HG03196 (cell line): ENCODE results near the gene ETFB.
"Not testable (repeated sequence)": the region's sequence is repeated elsewhere in the genome, so short reads cannot be mapped to it uniquely, and the experiment has no call there.

Source experiments
- ATAC-seq: cut with Tn5 transposase; IDR thresholded peaks from one replicate; pipeline ENCODE4 v1.9.1; 2021; ENCODE audit not compliant: unreplicated experiment

Gene ETFB

DNA sequence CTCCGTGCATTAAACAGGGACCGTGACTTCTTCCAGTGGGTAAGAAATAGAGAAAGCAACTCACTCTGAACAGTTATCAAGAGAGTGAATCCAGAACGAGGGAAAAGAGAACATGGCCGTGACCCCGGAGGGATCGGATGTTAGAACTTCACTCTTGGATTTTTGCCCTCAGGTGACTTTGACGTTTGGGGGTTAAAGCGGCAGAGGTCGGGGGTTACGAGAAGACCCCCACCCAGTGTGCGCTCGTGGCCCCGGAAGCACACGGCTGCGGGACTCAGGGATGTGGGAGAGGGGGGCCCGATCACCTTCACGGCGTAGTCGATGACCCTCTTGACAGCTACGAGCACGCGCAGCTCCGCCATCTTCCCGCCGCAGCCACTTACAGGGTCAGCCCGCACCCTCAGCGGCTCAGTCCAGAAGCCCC is at the start of gene ETFB:
TSS of gene ETFB (minus strand) at position 424 of the 424 bp plus-strand sequence. CDS start at position 362, 62 bp downstream.
- ATAC-seq = no peak

DNA sequence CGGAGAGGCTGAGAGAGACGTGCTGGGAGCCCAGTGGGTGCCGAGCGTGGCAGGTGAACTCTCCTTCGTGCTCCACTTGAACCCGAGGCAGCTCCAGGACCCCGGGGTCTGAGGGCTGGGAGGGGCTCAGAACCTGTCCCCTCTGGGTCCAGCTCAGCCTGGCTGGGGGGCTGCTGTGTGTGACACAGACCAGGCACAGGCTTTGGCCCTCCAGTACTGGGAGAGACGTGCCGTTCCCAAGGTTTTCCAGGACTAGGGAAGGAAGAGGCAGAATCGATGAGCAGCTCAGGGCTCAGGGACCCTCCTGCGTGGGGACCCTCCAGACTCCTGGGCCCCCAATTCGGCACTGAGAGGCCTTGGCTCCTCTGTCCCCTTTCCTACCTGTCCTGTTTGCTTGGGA is 49.0 kb upstream of the ETFB start:
- no peak for ATAC-seq

DNA sequence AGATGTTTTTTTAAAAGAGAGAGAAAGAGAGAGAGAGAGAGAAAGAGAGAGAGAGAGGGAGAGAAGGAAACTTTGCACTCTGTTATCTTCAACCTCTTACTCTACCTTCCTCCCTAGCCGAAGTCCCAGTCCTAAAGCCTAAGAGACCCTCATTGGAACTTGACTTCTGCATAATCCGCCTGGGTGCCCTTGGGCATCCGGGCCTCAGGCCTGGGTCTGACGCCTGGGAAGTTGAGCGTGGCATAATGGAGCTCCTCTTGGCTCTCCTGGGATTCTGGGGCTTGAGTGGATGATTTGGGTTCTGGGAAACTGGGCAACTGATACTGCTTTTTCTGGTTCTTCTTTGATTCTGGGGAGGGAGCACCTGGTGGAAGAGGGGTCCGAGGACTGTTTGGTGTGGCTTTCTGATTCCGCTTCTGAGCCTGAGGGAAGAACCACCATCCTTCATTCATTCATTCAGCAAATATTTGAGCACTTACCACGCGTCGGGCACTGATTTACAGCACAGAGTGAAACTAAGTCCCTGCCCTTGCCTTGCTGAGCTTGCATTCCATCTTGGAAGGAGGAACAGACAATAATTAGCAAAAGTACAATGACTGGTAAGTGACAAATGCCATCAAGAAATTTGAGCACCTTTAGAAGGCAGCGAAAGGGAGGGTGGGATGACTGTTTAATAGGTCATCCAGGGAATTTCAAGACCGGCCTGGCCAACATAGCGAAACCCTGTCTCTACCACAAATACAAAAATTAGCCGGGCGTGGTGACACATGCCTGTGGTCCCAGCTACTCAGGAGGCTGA is 45.0 kb upstream of the ETFB start:
- no peak for ATAC-seq

DNA sequence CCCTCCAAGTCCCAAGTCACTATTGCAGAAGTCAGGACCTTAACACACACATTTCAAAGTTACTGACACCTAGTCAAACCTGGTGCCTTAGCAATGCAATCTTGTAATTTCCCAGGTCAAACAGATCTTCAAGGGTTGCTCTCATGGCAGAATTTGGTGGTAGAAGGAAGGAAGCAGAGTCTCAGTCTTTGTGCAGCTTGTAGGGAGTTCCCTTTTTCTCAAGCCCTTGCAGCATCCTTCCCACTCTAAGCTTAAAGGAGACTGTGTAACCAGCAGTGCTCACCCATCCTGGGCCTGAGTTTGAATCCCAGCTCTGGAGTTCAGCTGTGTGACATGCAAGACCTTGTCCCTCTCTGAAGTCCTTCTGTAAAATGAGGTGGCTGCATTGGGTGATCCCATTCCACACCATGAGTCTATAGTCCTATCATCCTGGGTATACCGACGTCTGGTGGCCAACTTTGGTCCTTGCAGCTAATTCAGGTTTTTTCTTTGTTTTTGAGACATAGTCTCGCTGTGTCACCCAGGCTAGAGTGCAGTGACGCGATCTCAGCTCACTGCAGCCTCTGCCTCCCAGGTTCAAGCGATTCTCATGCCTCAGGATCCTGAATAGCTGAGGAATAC is 41.4 kb upstream of the ETFB start:
- no peak for ATAC-seq

DNA sequence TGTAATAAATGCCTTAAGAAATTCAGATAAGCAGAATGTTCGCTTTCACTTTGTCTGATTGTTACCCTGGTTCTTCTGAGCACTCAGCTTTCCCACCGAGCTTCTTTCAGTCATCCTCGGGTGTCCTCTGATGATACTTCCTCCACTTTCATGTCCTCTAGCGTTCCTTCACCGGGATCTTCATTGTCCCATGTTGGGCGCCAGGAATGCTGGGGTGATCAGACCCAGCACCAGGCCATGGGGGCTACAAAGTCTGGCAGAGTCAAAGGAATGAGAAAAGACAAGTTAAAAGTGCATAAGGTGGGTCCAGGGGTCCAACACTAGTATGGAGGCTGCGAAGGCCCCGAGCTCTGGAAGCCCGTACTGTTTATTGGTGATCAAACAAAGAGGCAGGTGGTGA is 35.9 kb upstream of the ETFB start:
- ATAC-seq = no peak

DNA sequence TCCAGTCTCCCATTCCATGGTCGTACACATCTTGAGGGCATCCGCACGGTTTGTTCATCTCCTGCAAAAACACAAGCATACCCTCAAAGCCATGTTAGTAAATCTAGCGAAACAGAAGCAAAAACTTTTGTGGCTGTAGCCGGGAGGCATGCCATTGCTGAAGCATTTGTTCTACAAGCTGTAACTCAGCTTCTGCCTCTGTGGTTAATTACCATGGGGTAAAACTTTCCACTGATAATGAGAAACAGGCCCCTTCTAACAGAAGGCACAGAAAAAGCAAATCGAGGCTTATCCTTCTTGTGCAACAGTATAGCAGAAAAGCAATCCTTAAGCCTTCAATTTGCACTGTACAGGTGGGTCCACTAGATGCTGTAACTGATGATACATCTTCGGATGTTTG is 33.7 kb upstream of the ETFB start:
- not testable (repeated sequence) for ATAC-seq

DNA sequence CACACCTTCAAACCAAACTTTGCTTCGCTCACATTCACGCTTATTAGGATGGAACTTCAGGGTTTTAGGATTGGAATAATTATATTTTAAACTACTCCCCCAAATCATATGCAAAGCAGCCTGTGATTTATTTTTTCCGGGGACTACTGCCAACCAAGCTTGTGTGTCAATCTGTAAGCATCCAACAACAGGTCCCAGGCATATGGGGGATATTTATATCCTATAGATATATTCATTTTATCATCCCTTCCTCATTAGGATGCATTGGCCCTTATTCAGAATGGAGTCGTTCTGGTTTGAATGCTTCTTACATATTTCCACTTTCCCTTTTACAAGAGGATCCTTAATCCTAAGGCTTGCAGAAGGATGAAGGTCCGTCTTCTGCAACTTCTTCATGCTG is 33.0 kb upstream of the ETFB start:
- no peak for ATAC-seq

DNA sequence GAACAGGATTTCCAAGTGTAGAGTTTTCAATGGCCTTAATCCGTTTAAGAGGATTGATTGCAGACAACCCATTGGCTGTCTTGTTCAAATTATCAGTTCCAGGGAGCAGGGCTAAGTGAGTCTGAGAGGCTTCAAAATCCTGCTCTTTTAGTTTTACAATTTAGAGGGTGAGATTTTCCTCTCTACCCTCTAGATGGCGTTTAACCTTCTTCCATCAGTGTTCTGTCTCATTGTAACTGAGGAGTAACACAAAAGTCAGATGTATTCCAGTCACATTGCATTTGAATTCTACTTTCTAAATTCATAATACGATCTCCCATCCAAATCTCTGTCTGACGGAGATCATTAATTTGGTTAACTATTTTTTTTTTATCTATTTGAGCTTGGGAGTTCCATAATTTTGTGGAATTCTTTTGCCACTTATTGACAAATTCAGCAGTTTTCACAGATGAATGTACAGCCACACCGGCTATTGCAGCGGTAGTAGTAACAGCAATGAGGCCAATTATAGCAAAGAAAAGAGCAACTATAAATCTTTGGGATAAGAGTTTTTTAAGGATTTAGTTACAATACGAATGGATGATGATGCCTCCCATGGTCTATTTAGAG is 32.0 kb upstream of the ETFB start:
- ATAC-seq = no peak

DNA sequence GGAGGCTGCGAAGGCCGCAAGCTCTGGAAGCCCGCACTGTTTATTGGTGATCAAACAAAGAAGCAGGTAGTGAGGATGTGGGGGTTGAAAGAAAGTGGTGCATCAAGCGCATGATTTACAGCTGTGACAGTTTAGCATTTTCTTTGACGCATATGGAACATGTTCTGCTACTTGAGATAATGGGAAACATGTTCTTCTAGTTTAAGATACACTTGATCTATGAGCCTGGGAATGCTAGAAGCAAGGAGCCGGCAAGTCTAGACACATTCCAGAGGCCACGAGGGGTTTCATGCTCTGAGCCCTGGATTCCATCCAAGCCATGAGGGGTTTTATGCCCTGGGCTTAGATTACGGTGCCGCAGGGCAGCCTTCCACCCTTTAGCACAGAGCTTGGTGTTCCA is 31.3 kb upstream of the ETFB start:
- not testable (repeated sequence) for ATAC-seq

DNA sequence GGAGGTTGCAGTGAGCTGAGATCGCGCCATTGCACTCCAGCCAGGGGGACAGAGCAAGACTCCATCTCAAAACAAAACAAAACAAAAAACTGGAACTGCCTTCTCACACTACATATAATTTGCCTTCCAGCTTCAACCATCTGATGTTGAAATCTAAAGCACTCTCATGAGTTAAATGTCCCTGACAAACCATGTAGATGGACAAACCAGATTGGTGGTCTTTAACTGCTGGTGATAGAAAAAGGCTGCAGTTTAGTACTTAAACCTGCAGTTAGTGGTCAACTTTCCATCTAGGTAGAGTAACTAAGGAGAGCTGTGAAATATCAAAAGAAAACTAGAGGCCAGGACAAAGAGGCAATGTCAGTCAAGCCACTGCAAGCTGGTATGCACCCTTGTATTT is 30.0 kb upstream of the ETFB start:
- ATAC-seq = no peak

DNA sequence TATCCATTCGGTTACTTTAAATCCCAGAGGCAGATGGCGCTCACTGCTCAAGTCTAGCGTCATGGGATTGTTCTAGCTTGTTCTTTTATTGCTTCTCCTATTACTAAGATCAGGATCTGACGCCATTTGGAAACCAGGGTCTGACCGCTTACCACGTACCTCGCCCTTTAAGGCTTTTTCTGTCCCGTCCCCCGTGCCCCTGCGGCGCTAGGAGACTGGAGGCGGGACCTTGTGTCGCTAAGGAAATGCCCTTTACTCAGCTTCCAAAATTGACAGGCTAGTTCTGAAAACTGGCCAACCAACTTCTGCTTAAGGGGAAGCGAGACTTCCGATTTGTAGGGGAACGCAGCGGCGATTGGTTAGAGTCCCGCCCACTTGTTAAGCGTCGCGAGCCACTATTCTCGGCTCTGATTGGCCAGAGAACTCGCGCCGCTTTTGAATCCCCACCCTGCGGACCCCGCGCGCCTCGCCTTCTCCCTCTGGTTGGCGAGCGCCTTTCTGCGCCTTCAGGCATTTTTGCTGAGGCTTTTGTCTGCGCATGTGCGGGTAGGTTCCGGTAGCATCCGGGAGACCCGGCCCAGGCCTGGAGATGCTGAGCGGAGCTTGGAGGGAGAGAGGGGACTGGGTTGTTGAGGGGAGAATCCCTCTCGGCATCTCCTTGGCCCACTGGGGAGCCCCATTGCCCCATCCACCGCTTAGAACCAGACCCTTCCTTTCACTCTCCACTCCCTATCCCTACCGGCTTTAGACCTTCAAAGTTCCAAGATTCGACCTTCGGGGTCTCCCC is 28.1 kb upstream of the ETFB start:
- peak; percentile 84 for ATAC-seq

DNA sequence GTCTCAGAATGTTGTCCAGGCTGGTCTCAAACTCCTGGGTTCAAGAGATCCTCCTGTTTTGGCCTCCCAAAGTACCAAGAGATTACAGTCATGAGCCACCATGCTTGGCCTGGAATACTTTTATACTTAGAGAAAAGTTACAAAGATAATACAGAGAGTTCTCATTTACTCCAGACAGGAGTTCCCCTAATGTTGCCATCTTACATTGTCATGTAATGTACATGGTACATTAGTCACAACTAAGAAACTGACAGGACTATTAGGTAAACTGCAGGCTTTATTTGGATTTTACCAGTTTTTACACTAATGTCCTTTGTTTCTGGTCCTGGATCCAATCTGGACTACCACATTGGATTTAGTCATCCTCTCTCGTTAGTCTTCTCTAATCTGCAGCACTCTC is 26.5 kb upstream of the ETFB start:
- no peak for ATAC-seq

DNA sequence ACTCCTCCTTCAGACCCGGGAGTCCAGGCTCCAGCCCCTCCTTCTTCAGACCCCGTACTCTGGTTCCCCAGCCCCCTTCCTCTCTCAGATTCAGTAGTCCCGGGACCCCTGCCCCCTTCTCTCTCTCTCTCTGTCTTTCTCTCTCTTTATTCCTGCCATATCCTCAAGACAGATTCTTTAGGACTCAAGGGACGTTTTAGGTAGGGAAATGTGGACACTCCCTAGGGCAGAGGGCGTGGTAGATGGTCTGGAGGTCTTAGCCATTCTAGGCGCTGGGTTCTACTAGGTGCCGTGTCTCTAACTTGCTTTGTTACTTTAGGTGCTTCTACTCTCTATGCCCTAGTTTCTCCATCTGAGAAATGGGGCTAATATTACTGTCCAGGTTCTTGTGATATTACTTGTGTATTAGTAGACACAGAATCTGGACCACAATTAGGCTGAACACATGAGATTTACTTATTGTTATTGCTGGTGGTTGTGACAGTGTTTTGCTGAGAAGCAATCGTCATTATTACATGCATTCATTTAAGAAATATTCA is 25.0 kb upstream of the ETFB start:
- ATAC-seq = no peak

DNA sequence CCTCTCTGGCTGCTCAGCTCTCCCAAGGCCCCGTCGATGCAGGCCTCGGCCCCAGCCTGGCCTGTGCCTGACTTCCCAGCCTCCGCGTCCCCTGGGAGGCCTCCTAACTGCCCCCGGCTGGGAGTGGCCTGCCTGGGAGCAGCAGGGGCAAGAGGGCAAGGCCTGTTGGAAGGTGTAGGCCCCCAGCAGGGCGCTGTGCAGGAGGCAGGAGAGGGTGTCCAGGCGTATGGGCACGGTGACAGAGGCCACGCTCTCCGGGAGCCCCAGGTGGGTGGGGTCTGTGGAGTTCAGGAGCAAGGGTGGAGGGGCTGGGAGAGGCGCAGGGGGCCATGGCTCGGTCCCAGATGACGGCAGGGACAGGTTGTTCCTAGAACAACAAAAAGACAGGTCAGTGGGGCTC is 23.0 kb upstream of the ETFB start:
- ATAC-seq = no peak

DNA sequence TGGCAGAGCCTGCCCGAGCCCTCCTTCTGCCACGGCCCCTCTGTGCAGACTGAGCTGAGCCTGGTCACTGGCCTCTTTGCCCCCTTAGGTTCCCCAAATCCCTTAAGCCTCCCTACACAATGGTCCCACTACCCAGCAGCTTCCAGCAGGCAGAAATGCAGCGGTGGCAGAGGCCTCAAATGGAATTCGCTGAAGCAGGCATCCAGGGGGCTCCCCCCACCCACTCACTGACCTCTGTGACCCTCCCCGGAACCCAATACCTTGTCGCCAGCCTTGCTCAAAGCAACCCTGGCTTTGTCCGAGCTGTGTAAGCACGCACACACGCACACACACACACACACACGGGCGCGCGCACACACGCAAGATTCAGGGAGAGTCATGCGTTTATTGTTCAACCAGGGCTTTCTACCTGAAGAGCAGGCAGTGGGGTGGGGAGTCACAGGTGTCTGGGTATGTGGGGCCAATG is 21.8 kb upstream of the ETFB start, which contains the start of gene LIM2:
TSS of gene LIM2 (minus strand) at position 51 of the 466 bp plus-strand sequence. CDS start 531 bp downstream, outside the sequence.
- ATAC-seq = no peak

DNA sequence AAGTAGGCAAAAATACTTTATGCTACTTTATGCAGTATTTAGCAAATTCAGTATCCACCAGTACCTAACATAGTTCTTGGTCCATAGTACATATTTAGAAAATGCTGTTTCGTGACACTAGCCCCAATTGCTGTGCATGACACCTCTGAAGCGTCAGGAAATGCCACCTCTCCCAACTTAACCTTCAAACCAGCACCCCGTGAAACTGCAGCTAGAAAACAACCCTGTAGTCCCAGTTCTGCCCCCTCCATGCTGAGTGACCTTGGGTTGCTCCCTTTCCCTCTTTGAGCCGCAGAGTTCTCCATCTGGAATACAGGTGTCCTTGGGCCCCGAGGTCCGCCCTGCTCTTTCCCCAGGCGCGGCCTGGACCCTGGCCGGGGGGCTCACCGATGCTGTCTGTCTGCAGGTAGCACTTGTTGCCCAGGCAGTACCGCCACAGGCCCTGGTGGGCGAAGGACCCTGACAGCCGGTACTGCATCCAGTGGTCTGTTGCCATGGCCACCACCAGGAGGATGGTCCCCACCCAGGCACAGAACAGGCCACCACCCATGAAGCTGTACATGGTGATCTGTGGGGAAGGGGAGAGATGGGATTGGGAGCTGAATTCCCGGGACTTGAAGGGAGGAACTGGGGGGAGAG is 20.8 kb upstream of the ETFB start:
- ATAC-seq = no peak

DNA sequence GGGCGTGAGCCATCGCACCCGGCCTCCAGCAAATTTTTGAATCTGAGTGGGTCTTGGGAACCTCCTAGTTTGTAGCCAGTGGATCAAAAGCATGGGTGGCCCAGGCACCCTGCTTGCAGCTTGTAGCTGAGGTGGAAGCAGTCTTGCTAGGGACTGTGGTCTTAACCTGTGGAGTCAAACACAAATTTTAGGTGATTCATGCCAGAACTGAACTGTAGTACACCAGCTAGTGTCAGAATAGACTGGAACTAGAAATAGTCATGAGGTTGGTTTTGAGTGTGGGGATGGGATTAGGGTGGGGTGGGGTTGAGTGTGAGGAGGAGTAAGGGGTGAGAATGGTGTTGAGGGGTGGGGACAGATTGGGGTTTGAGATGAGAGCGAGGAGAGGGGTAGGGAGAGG is 15.8 kb upstream of the ETFB start:
- no peak for ATAC-seq

DNA sequence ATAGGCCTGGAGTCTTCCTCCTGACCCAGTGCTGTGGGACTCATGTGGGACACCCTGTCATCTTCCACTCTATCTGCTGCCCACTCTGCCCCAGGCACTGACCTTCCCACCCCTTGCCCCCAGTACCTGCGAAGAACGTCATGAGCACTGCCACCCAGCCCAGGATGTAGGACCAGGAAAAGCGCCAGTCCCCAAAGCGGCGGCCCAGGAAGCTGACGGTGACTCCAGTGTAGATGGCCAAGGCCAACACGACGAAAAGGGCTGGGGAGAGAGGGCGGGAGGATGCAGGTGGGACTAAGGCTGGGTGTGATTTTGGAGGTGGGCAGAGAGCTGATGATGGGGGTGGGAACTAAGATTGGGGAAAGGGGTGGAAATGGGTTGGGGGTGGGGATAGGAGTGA is 14.2 kb upstream of the ETFB start:
- no peak for ATAC-seq

DNA sequence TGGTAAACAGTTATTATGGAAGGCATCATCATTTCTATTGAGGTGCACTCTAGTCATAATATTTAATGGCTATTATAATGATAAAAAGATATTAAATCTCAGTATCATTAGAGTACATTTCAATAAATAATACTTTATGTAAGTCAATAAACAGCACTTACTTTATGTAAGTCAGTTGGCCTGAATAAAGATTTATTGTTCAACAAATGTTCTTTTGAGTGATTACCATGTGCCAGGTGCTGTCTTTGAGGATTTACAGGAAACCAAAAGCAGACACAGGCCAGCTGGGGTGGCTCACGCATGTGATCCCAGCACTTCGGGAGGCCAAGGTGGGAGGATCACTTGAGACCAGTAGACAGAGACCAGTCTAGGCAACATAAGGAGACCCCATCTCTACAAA is 11.2 kb upstream of the ETFB start:
- ATAC-seq = no peak

DNA sequence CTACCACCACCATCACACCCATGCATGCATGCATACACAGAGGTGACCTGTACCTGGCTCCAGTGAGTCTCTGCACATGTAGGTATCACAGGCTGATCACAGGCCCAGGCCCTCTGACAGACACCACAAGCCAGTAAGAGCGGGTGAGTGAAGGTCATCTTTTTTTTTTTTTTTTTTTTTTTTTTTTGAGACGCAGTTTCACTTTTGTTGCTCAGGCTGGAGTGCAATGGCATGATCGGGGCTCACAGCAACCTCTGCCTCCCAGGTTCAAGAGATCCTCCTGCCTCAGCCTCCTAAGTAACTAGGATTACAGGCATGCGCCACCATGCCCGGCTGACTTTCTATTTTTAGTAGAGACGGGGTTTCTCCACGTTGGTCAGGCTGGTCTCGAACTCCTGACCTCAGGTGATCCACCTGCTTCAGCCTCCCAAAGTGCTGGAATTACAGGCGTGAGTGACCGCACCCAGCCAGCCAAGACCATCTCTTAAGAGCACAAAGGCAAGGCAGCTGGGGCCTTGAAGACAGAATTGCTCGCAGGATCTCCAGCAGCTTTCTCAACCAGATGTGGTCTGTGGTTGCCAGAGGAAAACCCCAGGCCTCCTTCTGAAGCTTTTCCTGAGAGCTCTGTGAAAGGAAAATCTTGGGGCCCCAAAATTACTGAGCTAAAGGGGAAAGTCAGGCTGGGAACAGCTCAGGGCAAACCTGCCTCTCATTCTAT is 9.5 kb upstream of the ETFB start:
- no peak for ATAC-seq
